Fibroblast of lung (primary cell): ENCODE measurements around the gene UBD. TPM values are rescaled to one million over a fixed set of nuclear protein-coding genes. Genes with fewer than 3 reads are reported as not detected.

Experiments
- DNase-seq, 2 donors: peaks; one replicate each; pipeline versions ENCODE4 v3.0.0 to v3.0.0-alpha.2; 2010; ENCODE audit warnings: low read depth in 2 of 2
- H2AFZ ChIP-seq: 2 replicates; pipeline ENCODE4 v1.5.1; 2012; ENCODE audit warnings: low read length, control low read depth, inconsistent platforms
- H3K27ac ChIP-seq: 2 replicates; pipeline ENCODE4 v1.5.1; 2011; ENCODE audit warnings: low read length, control low read depth; ENCODE audit not compliant: insufficient read depth
- H3K27me3 ChIP-seq: 2 replicates; pipeline ENCODE4 v1.5.1; 2011; ENCODE audit warnings: mild to moderate bottlenecking, low read length; ENCODE audit not compliant: control insufficient read depth, insufficient read depth
- H3K36me3 ChIP-seq: 2 replicates; pipeline ENCODE4 v1.5.1; 2011; ENCODE audit warnings: low read length; ENCODE audit not compliant: control insufficient read depth, insufficient read depth
- H3K4me1 ChIP-seq: 2 replicates; pipeline ENCODE4 v1.5.1; 2011; ENCODE audit warnings: low read length; ENCODE audit not compliant: control insufficient read depth, insufficient read depth; ENCODE audit errors: extremely low read depth
- H3K4me2 ChIP-seq: 2 replicates; pipeline ENCODE4 v1.5.1; 2011; ENCODE audit warnings: low read length, control low read depth; ENCODE audit not compliant: insufficient read depth; ENCODE audit errors: extremely low read depth
- H3K4me3 ChIP-seq, 4 experiments: fragments of 200-600 bp in 1 of 4; sonication (generic) in 1 of 4; replicated peaks in 1 of 4; 2 replicates each; pipeline ENCODE4 v1.5.1; 2011 to 2016; ENCODE audit warnings: low read length in 4 of 4, low read depth in 3 of 4, mild to moderate bottlenecking in 3 of 4, control low read depth in 2 of 4, inconsistent platforms in 1 of 4, mixed read lengths in 1 of 4; ENCODE audit not compliant: insufficient read depth in 1 of 4; ENCODE audit errors: control extremely low read depth in 1 of 4
- H3K79me2 ChIP-seq: 2 replicates; pipeline ENCODE4 v1.5.1; 2012; ENCODE audit warnings: mild to moderate bottlenecking, low read length, inconsistent platforms; ENCODE audit not compliant: control insufficient read depth, insufficient read depth
- H3K9ac ChIP-seq: 2 replicates; pipeline ENCODE4 v1.5.1; 2011; ENCODE audit warnings: mild to moderate bottlenecking, low read length, control low read depth; ENCODE audit not compliant: insufficient read depth
- H3K9me3 ChIP-seq: 2 replicates; pipeline ENCODE4 v1.5.1; 2012; ENCODE audit warnings: low read depth, low read length; ENCODE audit not compliant: control insufficient read depth, insufficient read depth
- H4K20me1 ChIP-seq: 2 replicates; pipeline ENCODE4 v1.5.1; 2011; ENCODE audit warnings: low read length; ENCODE audit not compliant: control insufficient read depth, insufficient read depth; ENCODE audit errors: extremely low read depth
- EZH2 ChIP-seq: IDR thresholded peaks from 2 replicates; pipeline ENCODE4 v1.5.1; 2012; ENCODE audit warnings: low read length, control low read depth, mild to moderate bottlenecking; ENCODE audit errors: missing control alignments
- polyA plus RNA-seq, 2 donors: library from polyadenylated mRNA; depleted of rRNA in 1 of 2; stranded (reverse) in 1 of 2; unstranded in 1 of 2; fragments of >200 nt; gene quantifications; 2 replicates each; pipeline ENCODE4 v1.2.1, GENCODE V29; 2011 to 2012; ENCODE audit warnings: missing spikeins in 1 of 2
- total RNA-seq: library from RNA; depleted of rRNA; stranded (reverse); fragments of >200 nt; gene quantifications from 2 replicates; pipeline ENCODE4 v1.2.1, GENCODE V29; 2014
- TF ChIP-seq, protein P1 (sequence below), 2 donors: IDR thresholded peaks in 1 of 2; conservative IDR thresholded peaks in 1 of 2; 1 replicate in 1 of 2; 2 replicates in 1 of 2; pipeline ENCODE4 v1.5.1; 2011 to 2012; ENCODE audit warnings: low read length in 2 of 2, control low read depth in 1 of 2, inconsistent platforms in 1 of 2, low read depth in 1 of 2, mild to moderate bottlenecking in 1 of 2

Gene UBD
- total and polyA plus RNA-seq, 2 donors (not counting 1 experiment from before 2014, with no cell fraction given): 0.06 TPM; not detected in 1

- Histone ChIP-seq H3K4me2 (no peak overlapping the region), H3K36me3 (no peaks in the 10 kb centered on the region), H3K27ac (no peak overlapping the region), H3K9ac (no peak overlapping the region), H3K9me3 (no peaks in the 10 kb centered on the region), H2AFZ (no peak overlapping the region), H3K4me3 (no peak overlapping the region), H3K79me2 (no peaks in the 10 kb centered on the region), H3K27me3 (no peaks in the 10 kb centered on the region), H4K20me1 (no peaks in the 10 kb centered on the region), H3K4me1 (no peaks in the 10 kb centered on the region)
- TF ChIP-seq EZH2: no peak
- TF ChIP-seq, protein P1, sequence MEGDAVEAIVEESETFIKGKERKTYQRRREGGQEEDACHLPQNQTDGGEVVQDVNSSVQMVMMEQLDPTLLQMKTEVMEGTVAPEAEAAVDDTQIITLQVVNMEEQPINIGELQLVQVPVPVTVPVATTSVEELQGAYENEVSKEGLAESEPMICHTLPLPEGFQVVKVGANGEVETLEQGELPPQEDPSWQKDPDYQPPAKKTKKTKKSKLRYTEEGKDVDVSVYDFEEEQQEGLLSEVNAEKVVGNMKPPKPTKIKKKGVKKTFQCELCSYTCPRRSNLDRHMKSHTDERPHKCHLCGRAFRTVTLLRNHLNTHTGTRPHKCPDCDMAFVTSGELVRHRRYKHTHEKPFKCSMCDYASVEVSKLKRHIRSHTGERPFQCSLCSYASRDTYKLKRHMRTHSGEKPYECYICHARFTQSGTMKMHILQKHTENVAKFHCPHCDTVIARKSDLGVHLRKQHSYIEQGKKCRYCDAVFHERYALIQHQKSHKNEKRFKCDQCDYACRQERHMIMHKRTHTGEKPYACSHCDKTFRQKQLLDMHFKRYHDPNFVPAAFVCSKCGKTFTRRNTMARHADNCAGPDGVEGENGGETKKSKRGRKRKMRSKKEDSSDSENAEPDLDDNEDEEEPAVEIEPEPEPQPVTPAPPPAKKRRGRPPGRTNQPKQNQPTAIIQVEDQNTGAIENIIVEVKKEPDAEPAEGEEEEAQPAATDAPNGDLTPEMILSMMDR (conservative IDR thresholded peaks at IDR 0.05 in 1 of 2, IDR thresholded peaks at IDR 0.05 in 1 of 2; ENCODE audit: low read depth in 1 of 2, low read length in 2 of 2): no peak
- DNase-seq: no peak
These were observed 37.7 kb upstream of the UBD start for GRCh38 chr6:29597184-29597583.

DNA sequence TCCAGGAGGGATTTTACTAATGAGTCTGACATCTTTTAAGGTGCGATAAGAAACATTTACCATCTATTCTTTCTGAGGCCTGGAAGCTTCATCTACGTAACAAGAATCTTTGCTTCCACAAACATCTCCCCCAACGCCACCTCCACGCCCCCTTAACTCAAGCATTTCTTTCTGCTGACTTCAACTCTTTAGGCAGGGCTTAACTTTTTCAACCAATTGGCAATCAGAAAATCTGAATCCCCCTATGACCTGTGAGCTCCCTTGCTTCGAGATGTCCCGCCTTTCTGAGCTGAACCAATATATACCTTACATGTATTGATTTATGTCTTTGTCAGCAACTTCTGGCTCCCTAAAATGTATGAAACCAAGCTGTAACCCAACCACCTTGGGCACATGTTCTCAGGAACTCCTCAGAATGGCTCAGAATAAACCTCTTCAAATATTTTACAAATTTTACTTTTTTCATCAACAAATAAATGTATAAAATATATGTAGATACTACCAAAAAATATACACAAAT, 36.9 kb upstream of the UBD start:
- H3K4me1 ChIP-seq: no peaks in the 10 kb centered on the region
- no peak for DNase-seq
- no peak overlapping the region for H3K27ac ChIP-seq
- H3K9me3 ChIP-seq: no peaks in the 10 kb centered on the region
- H3K36me3 ChIP-seq: no peaks in the 10 kb centered on the region
- no peak for TF ChIP-seq EZH2
- TF ChIP-seq, protein P1 (conservative IDR thresholded peaks at IDR 0.05 in 1 of 2, IDR thresholded peaks at IDR 0.05 in 1 of 2; ENCODE audit: low read depth in 1 of 2, low read length in 2 of 2): no peak
- H3K4me2 ChIP-seq: no peak overlapping the region
- no peak overlapping the region for H3K4me3 ChIP-seq
- no peaks in the 10 kb centered on the region for H4K20me1 ChIP-seq
- H3K27me3 ChIP-seq: no peaks in the 10 kb centered on the region
- no peak overlapping the region for H2AFZ ChIP-seq
- no peaks in the 10 kb centered on the region for H3K79me2 ChIP-seq
- no peak overlapping the region for H3K9ac ChIP-seq

DNA sequence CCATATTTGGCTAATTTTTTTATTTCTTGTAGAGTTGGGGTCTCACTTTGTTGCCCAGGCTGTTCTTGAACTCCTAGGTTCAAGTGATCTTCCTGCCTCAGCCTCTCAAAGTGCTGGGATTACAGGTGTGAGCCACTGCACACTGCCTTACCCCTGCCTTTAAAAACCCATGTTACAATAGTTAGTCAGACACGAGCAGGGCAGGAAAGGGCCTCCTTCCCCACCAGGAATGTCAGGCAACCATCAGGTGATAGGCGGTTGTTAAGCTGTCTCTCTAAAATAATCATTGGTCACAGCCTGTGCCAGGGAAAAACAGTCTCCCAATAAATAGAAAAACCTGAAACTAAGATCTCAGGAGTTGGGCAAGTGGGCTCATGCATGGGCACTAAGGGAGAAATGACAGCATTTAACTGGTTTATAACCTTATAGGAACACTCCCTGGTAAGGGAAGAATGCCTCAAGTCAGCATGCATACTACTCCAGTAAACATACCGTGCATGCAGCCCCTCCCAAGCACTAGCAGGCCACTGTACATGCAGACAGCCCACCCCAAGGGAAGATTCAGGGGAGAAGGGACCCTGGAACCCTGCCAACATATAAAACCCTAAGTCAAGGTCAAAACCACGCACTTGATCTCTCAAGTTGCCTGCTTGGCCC, 33.8 kb upstream of the UBD start:
- H3K9ac ChIP-seq: no peak overlapping the region
- no peaks in the 10 kb centered on the region for H3K27me3 ChIP-seq
- H3K79me2 ChIP-seq: no peaks in the 10 kb centered on the region
- H3K36me3 ChIP-seq: no peaks in the 10 kb centered on the region
- no peaks in the 10 kb centered on the region for H3K4me1 ChIP-seq
- no peak overlapping the region for H3K4me2 ChIP-seq
- H3K27ac ChIP-seq: no peak overlapping the region
- no peak for TF ChIP-seq EZH2
- TF ChIP-seq, protein P1 (conservative IDR thresholded peaks at IDR 0.05 in 1 of 2, IDR thresholded peaks at IDR 0.05 in 1 of 2; ENCODE audit: low read depth in 1 of 2, low read length in 2 of 2): no peak
- H4K20me1 ChIP-seq: no peaks in the 10 kb centered on the region
- H3K4me3 ChIP-seq: no peak overlapping the region
- H3K9me3 ChIP-seq: no peaks in the 10 kb centered on the region
- no peak for DNase-seq
- H2AFZ ChIP-seq: no peak overlapping the region
